ENCODE measurements around the gene ADAMTS19. TPM values are rescaled to one million over a fixed set of nuclear protein-coding genes. Genes with fewer than 3 reads are reported as not detected.

Gene ADAMTS19
- polyA plus RNA-seq, 1 donor (not counting 4 experiments of a cell fraction or from before 2014, with no cell fraction given): 0.08 TPM

GRCh38 chr5:129419292-129419691 is 40.8 kb upstream of the ADAMTS19 start:
- no peak overlapping the region for H3K27ac ChIP-seq (ENCODE audit: control insufficient read depth, insufficient read depth, low read length)
- no peak overlapping the region for H3K9ac ChIP-seq (ENCODE audit: control insufficient read depth, extremely low read depth, insufficient read depth, low read length)
- H3K4me2 ChIP-seq (ENCODE audit: control insufficient read depth, extremely low read depth, insufficient read depth, low read depth, low read length): no peak overlapping the region
- H3K9me1 ChIP-seq (ENCODE audit: control insufficient read depth, extremely low read depth, insufficient read depth, low read length): no peaks in the 10 kb centered on the region
- H3K79me2 ChIP-seq (ENCODE audit: control insufficient read depth, insufficient read depth, low read length): no peaks in the 10 kb centered on the region
- TF ChIP-seq CTCF (optimal IDR thresholded peaks at IDR 0.05 in 1 of 3, IDR thresholded peaks at IDR 0.05 in 1 of 3, conservative IDR thresholded peaks at IDR 0.05 in 1 of 3; ENCODE audit: extremely low read depth in 1 of 3, insufficient read depth in 2 of 3, low read length in 3 of 3): no peak
- no peak for TF ChIP-seq EZH2 (IDR thresholded peaks at IDR 0.05; ENCODE audit: low read length)
- H3K4me1 ChIP-seq (ENCODE audit: control insufficient read depth, extremely low read depth, insufficient read depth, low read length): no peaks in the 10 kb centered on the region
- H2AFZ ChIP-seq (ENCODE audit: control insufficient read depth, low read length): no peak overlapping the region
- no peaks in the 10 kb centered on the region for H3K9me3 ChIP-seq (ENCODE audit: control insufficient read depth, low read depth, low read length)
- DNase-seq (ENCODE audit: low read depth, low spot score) (no peak), FAIRE-seq (no peak)
- dilution Hi-C loops (cut with MboI; ENCODE audit: extremely low pct_ligation_motif_present, low sequenced_read_pairs): no loop called here
- no peak overlapping the region for H3K4me3 ChIP-seq (ENCODE audit: control insufficient read depth in 2 of 3, extremely low read depth in 1 of 3, insufficient read depth in 2 of 3, low read depth in 1 of 3, low read length in 3 of 3)
- no peaks in the 10 kb centered on the region for H3K27me3 ChIP-seq (ENCODE audit: control insufficient read depth, extremely low read depth, insufficient read depth, low read length)
- H4K20me1 ChIP-seq (ENCODE audit: control insufficient read depth, extremely low read depth, insufficient read depth, low read length): no peaks in the 10 kb centered on the region
- no peaks in the 10 kb centered on the region for H3K36me3 ChIP-seq (ENCODE audit: control insufficient read depth in 2 of 2, extremely low read depth in 1 of 2, insufficient read depth in 2 of 2, low read length in 2 of 2)

DNA sequence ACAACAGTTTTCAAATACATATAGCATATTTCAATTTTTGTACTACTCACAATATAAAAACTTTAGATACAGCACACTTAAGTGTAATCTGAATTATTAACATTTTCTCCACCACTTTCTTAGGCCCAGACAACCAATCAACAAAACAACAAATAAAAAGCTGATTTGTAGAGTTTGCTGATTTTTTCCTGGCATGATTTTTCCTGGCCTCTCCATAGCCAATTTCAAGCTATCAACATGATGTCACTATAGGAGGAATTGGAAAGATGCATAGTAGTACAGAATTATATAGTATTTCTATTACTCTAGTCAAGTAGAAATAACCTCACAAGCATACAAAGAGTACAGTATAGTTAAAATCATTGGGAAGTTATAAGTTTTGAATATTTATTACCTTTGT is 35.1 kb upstream of the ADAMTS19 start:
- Histone ChIP-seq H3K36me3 (ENCODE audit: control insufficient read depth in 2 of 2, extremely low read depth in 1 of 2, insufficient read depth in 2 of 2, low read length in 2 of 2) (no peaks in the 10 kb centered on the region), H3K9ac (ENCODE audit: control insufficient read depth, extremely low read depth, insufficient read depth, low read length) (no peak overlapping the region), H3K4me2 (ENCODE audit: control insufficient read depth, extremely low read depth, insufficient read depth, low read depth, low read length) (no peak overlapping the region), H3K9me3 (ENCODE audit: control insufficient read depth, low read depth, low read length) (no peaks in the 10 kb centered on the region), H3K27me3 (ENCODE audit: control insufficient read depth, extremely low read depth, insufficient read depth, low read length) (no peaks in the 10 kb centered on the region), H3K27ac (ENCODE audit: control insufficient read depth, insufficient read depth, low read length) (no peak overlapping the region), H2AFZ (ENCODE audit: control insufficient read depth, low read length) (no peak overlapping the region), H3K9me1 (ENCODE audit: control insufficient read depth, extremely low read depth, insufficient read depth, low read length) (no peaks in the 10 kb centered on the region), H3K79me2 (ENCODE audit: control insufficient read depth, insufficient read depth, low read length) (no peaks in the 10 kb centered on the region), H3K4me3 (ENCODE audit: control insufficient read depth in 2 of 3, extremely low read depth in 1 of 3, insufficient read depth in 2 of 3, low read depth in 1 of 3, low read length in 3 of 3) (no peak overlapping the region), H3K4me1 (ENCODE audit: control insufficient read depth, extremely low read depth, insufficient read depth, low read length) (no peaks in the 10 kb centered on the region), H4K20me1 (ENCODE audit: control insufficient read depth, extremely low read depth, insufficient read depth, low read length) (no peaks in the 10 kb centered on the region)
- DNase-seq (ENCODE audit: low read depth, low spot score) (no peak), FAIRE-seq (no peak)
- dilution Hi-C loops (cut with MboI; ENCODE audit: extremely low pct_ligation_motif_present, low sequenced_read_pairs): no loop called here
- TF ChIP-seq CTCF (optimal IDR thresholded peaks at IDR 0.05 in 1 of 3, IDR thresholded peaks at IDR 0.05 in 1 of 3, conservative IDR thresholded peaks at IDR 0.05 in 1 of 3; ENCODE audit: extremely low read depth in 1 of 3, insufficient read depth in 2 of 3, low read length in 3 of 3) (no peak), EZH2 (IDR thresholded peaks at IDR 0.05; ENCODE audit: low read length) (no peak)

Measured in keratinocyte (primary cell).